Hematopoietic multipotent progenitor cell treated with erythropoietin and hydrocortisone succinate and interleukin-3 and kit ligand, for 15 days (in vitro differentiated cells): ENCODE measurements around the gene ACYP1.

Experiments used
- DNase-seq: peaks from one replicate; pipeline ENCODE4 v3.0.0-alpha.2; 2015; ENCODE audit warnings: low spot score

ACYP1 gene

DNA sequence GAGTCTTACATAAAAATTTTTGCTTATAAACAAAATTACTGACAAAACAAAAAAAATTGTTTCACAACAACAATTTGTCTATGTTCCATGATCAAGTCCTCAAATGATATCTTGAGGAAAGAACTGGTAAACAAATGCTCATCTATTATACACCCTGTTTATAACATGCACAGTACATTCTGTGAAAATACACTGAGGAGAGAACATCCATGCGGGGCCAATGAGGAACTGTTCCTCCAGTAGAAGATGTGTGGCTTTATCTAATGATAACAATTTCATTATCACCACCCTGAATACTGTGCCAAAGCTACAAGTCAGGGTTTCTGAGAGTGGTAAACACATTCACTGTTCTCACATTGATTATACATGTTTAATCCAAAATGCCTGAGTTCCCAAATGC lies 23.3 kb downstream of the ACYP1 start:
- DNase-seq: no peak

DNA sequence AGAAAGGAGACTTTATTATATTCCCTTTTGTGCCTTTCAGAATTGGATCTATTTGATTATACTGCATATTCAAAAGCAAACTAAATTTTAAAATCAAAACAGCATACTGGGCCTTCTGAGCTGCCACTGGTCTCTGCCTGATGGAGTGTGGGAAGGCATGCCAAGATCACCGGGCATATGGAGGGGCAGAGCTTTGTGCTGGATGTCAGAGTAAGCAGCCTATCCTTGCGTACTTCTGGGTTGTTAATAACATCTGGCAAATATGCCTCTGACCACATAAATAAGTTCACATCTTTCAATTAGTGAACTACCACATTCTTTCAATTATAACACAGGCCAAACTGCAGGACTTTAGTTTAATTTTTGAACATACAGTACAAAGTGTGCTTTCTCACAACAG lies 30.9 kb downstream of the ACYP1 start:
- DNase-seq: no peak

DNA sequence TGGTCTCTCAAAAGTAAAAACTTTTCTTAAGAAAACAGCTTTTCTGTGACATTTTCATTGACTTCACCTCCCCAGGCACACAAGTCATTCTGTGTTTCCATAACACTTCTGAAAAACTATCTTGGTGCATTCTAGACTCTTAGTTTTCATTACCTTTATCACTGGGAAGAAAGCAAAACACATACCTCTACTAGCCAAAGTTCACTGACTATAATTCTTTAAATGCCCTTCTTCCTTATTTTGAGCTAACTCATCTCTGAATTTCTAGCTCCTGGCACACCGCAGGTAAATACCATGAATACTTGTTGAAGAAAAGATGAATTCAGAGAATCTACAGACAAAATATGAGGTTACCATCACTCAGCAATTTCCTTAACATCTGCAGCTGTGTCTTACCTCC lies 33.7 kb downstream of the ACYP1 start:
- DNase-seq: no peak

DNA sequence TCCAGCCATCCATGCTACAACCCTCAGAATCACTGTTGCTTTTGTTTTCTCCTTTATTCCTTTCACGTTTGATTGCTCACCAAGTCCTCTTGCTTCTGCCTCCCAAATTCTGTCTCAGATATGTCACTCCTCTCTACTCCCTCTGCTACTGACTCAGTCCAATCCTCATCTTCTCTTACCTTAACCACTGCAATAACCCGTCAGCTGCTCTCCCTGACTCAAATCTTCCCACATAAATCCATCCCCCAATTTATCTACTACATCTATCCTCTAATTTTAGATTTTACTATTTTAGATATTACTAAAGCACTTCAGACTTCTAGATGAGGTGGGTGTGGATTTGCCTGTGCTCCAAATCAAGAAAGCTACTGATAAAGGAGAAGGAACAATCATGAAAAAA lies 37.9 kb downstream of the ACYP1 start:
- DNase-seq: no peak

DNA sequence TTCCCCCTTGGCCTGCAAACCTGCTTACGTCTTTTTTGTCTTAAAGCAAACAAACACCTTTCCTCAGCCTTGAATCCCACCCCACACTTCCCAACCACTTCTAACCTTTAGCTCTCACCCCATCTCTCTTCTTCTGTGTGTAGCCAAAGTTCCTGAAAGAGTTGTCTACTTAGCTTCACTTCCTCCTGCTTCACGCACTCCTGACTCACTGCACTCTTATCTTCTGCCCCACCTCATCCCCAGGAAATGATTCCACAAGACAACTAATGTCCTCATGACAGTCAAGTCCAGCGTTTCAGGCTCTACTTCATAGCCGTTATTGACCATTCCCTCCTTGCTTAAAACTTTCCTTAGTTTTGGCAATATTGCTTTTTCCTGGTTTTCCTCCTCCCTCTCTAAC lies 38.7 kb downstream of the ACYP1 start:
- no peak for DNase-seq

DNA sequence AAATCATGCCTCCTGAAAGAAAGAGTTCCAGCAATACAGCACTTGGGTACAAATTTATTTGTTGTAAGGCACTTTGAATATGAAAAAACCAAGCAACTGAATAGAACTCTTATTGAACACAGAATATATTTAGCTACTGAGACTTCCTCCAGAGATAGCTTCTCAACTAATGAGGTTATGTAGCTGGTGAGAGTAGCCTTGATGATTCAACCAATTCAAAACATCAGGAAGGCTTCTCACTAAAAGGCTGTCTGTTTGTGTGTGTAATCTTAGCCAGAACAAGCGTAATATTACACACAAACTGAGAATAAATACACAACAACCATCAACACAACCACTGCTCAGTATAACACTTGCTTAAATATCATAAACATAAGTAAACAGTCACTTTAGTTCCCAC lies 40.7 kb downstream of the ACYP1 start:
- DNase-seq: no peak

DNA sequence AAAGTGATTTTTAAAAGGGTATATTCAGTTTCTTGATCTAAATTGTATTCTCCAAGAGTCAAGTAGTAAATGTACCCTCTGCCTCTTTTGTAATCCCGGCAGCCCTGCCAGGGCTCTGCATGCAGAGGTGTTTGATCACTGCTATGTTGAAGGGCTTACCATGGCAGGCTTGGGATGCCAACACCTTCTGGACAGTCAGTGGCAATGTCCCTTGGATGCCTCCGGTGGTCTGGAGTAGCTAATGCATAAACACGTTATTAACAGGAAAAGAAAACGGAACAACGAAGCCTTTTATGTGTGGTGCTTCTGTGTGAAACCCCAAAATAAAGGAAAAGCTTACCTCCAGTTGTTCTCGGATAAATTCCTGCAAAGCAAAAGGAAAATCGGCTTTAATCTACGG lies 41.2 kb downstream of the ACYP1 start:
- DNase-seq: peak; percentile 29

DNA sequence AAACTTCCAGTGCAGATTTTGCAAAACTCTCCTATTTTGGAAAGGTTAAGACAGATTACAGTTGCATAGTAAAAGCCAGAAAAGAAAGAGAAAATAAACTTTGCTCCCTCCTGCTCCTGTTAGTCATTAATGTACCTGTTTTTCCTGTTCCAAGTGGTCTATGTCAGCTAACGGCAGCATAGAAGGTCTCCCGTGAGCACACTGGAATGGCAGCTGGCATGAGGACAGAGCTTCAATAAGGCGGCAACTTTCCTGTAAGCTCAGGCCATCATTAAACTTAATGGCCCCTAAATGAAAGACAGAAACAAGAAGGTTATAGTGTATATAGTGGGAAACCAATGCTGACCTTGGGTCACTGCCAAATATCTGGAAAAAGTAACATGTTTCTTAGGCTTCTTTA lies 45.1 kb downstream of the ACYP1 start:
- no peak for DNase-seq

DNA sequence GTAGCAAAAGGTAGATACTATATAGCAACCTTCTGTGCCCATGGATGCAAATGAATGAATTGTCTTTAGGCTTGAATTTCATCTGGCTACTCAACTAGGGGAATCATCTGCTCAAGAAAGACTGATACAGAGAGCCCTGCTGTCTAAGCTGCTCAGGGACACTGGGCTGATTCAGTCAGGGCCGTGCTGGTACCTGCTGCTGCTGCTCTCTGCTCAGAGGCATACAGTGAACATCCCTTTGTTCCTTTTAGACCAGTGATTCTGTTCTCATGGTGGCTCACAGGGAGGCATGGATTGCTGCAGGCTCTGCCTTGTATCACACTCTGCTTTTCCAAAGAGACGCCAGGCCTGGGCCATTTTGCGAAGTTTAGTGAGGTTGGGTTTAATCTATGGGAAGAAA lies 47.0 kb downstream of the ACYP1 start:
- no peak for DNase-seq

DNA sequence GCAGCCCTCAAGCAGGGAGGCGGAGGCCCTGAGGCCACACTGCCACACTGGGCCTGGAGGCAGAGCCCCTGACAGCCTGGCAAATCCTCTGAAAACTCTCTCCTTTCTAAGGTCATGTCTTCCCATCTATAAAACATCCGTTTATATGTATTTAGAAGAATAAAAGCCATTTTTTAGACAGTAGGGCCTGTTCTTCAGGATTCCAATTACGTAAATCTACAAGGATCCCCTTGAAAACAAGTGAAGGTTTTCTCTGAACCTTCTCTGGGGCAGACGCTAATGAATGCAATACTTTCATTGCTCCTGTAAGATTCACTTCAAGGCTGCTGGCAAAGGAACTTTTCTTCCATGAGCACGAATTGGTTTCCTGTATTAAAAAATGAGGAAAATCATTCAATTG lies 48.3 kb downstream of the ACYP1 start:
- no peak for DNase-seq

DNA sequence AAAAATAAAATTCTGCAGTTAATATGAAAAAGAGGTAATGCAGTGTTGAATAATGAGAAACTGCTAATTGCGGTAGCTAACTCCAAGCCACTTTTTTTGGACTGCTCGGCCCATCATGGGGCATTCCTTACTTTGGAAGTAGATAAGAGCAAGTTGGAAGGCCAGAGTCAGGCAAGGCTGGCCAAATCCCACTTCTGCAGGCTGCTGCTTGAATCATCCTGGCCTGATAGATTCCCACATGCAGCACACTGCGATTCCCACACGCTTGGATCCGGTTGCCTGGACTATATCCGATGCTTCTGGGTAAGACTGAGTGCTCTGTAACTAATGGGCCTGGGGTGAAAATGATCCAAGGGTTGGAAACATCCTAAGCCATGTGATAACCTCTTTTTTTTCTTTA lies 50.5 kb downstream of the ACYP1 start:
- DNase-seq: no peak

DNA sequence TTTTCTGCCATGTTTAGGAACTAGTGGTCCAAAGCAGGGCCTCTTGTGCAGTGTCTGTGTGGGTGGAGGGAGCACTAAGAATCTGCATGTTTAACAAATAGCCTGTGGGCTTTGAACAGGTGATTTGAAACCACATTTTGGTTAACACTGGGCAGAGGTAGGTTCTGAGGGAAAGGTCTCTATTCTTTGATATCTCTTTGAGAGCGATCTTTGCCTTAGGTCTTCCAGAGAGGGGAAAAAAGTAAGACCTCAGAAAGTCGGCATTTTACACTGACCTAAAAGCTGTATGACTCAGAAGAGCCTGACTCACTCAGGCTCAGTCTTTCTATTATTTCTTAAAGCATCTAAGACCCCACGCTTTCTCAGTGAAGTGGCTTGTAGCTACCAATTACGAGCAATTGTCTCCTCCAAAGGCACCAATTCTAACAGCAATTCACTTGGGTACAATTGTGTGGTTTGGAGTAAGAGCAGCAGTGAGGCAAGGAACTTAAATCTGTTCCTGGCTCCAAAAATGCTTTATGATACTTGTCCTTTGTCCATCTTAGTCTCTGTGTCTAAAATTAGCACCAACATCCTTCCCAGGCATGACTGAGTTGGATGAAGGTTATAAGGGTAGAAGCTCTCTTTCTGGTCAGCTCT lies 52.3 kb downstream of the ACYP1 start:
- no peak for DNase-seq

DNA sequence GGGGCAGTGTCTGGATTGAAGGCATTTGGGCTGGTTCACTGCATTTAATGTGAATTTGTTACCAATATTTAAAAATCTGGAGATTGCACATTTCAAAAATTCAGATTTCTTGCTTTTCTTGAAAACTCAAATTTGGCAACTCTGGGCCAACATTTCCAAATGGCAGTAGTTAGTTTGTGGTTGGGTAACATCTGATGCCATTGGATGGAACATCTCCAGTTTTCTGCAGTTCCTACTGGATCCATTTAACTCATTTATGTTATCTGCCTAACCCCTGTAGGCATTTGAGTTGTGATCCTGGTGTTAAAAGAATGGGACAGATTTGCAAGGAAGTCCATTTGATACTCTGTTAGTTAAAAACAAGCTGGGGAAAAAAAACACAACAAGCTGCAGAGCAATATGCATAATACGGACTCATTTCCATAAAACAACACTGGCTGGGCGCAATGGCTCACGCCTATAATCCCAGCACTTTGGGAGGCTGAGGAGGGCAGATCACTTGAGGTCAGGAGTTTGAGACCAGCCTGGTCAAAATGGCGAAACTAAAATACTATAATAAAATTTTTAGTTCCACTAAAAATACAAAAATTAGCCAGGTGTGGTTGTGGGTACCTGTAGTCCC lies 53.2 kb downstream of the ACYP1 start:
- DNase-seq: no peak

DNA sequence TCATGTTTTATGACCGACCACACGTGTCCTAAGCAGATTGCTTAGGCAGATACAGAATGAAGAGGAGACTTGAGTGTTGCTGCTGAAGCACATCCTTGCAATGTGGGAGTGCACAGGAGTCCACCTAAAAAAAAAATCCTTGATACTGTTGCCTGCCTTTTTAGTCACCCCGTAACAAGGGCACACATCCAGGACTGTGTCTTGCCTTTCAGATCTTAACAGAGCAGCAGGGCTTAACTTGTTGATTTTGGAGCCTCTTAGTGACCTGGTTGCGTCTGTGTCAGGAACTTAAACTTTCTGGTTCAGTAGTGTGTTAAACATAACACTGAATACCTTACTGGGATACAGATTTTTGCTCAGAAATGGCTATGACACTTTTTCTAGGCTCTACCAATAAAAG lies 54.6 kb downstream of the ACYP1 start:
- no peak for DNase-seq

DNA sequence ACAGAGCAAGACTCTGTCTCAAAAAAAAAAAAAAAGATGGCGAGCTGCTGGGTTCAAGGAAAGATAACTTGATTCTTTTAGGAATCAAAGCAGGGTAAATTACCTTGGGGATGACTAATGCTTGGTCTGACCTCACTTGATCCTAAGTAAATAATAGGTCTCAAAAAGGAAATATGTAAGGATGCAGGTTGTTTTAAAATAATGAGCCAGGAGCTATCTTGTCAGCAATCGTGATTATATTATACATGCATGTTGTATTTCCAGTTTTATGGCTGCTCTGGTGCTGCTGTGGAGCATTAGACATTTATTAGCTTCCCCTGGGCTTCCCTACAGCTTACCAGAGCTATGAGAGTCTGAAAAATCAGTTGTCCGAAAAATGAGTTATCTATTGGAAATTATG lies 58.5 kb downstream of the ACYP1 start:
- no peak for DNase-seq

DNA sequence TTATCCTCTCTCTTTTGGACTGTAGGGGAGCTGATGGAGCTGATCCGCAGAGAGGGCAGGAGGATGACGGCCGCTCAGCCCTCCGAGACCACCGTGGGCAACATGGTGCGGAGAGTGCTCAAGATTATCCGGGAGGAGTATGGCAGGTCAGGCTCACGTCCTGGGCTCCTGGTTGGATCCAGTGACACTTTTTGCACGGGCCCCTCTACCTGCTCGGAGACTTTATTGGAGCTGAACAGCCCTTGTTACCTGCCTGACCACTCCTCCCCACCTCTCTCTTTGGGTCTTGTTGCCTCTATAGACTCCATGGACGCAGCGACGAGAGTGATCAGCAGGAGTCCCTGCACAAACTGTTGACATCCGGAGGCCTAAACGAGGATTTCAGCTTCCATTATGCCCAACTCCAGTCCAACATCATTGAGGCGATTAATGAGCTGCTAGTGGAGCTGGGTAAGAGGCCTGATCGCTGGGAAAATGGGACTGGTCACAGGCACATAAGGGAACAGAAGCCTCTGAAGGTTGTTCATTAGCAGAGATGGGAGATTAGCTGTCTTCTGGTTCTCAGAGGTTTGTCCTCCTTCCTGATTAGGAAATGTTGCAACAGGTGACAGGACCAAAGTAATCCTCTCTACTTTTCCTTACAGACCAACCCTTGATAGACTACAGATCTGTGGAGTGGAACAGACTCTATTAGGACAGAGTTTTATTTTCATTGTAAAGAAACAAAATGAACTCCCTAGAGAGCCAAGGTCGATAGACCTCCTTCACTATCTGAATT lies 60.4 kb downstream of the ACYP1 start:
- DNase-seq: peak; percentile 9
